A673 (cell line): ENCODE data around the gene SORBS2. TPM values are rescaled to one million over a fixed set of nuclear protein-coding genes. Genes with fewer than 3 reads are reported as not detected.

ENCODE experiments used
- BruUV-seq: library from RNA; stranded (reverse); fragments of 400-500 nt; replicated peaks from 2 replicates; lab custom pipeline; 2021; lab: Mats Ljungman, UMichigan
- CTCF ChIA-PET: fragments of 300-600 bp; sonication (Branson Sonifier 250); formaldehyde crosslinking; loops from one replicate; lab custom pipeline; 2022; ENCODE audit warnings: antibody characterized with exemption; lab: Charles Lee
- POLR2A ChIA-PET: fragments of 300-600 bp; sonication (Branson Sonifier 250); formaldehyde crosslinking; loops from one replicate; lab custom pipeline; 2022; ENCODE audit warnings: antibody characterized with exemption; ENCODE audit not compliant: low non-redundant PET; lab: Charles Lee
- DNase-seq: peaks from one replicate; pipeline ENCODE4 v3.0.0-alpha.2; 2015; ENCODE audit warnings: low spot score
- H3K27ac ChIP-seq: fragments of 200-600 bp; sonication (generic); 2 replicates; pipeline ENCODE4 v1.5.1; 2016; ENCODE audit warnings: mixed run types, low read depth, mild to moderate bottlenecking, mixed read lengths, antibody characterized with exemption, low read length; ENCODE audit not compliant: poor library complexity, severe bottlenecking
- H3K27me3 ChIP-seq: fragments of 200-600 bp; sonication (generic); replicated peaks from 2 replicates; pipeline ENCODE4 v1.6.1; 2017; ENCODE audit warnings: mixed run types, low read depth, mild to moderate bottlenecking, mixed read lengths, antibody characterized with exemption, low read length; ENCODE audit not compliant: insufficient read depth, poor library complexity
- H3K36me3 ChIP-seq: fragments of 200-600 bp; sonication (generic); 2 replicates; pipeline ENCODE4 v1.6.1; 2016; ENCODE audit warnings: mixed run types, mild to moderate bottlenecking, mixed read lengths, antibody characterized with exemption, low read length; ENCODE audit not compliant: insufficient read depth, poor library complexity, severe bottlenecking
- H3K4me1 ChIP-seq: fragments of 200-600 bp; sonication (generic); 2 replicates; pipeline ENCODE4 v1.6.1; 2017; ENCODE audit warnings: mixed run types, mild to moderate bottlenecking, mixed read lengths, antibody characterized with exemption, low read length; ENCODE audit not compliant: insufficient read depth, poor library complexity, severe bottlenecking
- H3K4me3 ChIP-seq: fragments of 200-600 bp; sonication (generic); 2 replicates; pipeline ENCODE4 v1.5.1; 2016; ENCODE audit warnings: low read depth, mixed run types, mild to moderate bottlenecking, mixed read lengths, low read length; ENCODE audit not compliant: poor library complexity, severe bottlenecking
- H3K9me3 ChIP-seq: fragments of 200-600 bp; sonication (generic); 2 replicates; pipeline ENCODE4 v1.6.1; 2016; ENCODE audit warnings: mixed run types, low read depth, mild to moderate bottlenecking, mixed read lengths, antibody characterized with exemption, low read length; ENCODE audit not compliant: poor library complexity, severe bottlenecking
- EZH2 ChIP-seq: fragments of 200-600 bp; sonication (generic); IDR thresholded peaks from 2 replicates; pipeline ENCODE4 v1.6.1; 2017; ENCODE audit warnings: borderline replicate concordance, low read depth, mild to moderate bottlenecking, mixed read lengths, antibody characterized with exemption, low read length; ENCODE audit not compliant: poor library complexity, severe bottlenecking
- intact Hi-C: fragments of 100-400 bp; cut with micrococcal nuclease; formaldehyde crosslinking; loops from one replicate; pipeline ENCODE4 v1.10.0; 2022; ENCODE audit not compliant: unreplicated experiment
- total RNA-seq: library from RNA; stranded (reverse); gene quantifications from 2 replicates; pipeline ENCODE4 v1.2.3, GENCODE V29; 2021
- TF ChIP-seq, protein P1 (sequence below): fragments of 300-800, 200-600 bp; sonication (generic); conservative IDR thresholded peaks from 2 replicates; pipeline ENCODE4 v1.5.1; 2017; ENCODE audit warnings: low read depth, mild to moderate bottlenecking, antibody characterized with exemption, low read length, moderate library complexity, mixed read lengths

The SORBS2 gene
- total RNA-seq, 1 experiment from 2014 or later = not detected

- peaks cover 17% of the 10 kb centered on the region for H3K4me1 ChIP-seq
- CTCF ChIA-PET = no interaction called here
These were observed 23.8 kb upstream of the SORBS2 start for GRCh38 chr4:185835814-185836213.

DNA sequence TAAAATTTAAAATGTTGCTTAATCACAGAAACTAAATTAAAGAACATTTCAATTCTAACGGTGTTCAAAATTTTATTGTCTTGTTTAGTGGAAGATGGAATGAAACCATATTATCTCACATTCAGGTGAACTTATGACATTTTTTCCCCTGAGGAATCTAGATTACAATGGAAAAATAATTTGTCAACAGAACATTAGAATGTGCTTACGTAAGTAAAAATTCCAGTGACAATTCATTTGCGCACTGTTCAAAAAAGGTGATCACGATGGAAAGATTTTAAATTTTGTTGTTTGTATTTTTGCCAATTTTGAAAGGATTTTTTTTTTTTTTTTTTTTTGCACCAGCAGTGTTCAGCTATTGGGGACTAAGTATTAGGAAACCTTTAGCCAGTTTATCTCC, 23.3 kb upstream of the SORBS2 start:
- no peaks in the 10 kb centered on the region for H3K9me3 ChIP-seq
- no peak overlapping the region for H3K4me3 ChIP-seq
- no peak for DNase-seq
- POLR2A ChIA-PET = no interaction called here
- no peak for TF ChIP-seq EZH2
- TF ChIP-seq, protein P1, sequence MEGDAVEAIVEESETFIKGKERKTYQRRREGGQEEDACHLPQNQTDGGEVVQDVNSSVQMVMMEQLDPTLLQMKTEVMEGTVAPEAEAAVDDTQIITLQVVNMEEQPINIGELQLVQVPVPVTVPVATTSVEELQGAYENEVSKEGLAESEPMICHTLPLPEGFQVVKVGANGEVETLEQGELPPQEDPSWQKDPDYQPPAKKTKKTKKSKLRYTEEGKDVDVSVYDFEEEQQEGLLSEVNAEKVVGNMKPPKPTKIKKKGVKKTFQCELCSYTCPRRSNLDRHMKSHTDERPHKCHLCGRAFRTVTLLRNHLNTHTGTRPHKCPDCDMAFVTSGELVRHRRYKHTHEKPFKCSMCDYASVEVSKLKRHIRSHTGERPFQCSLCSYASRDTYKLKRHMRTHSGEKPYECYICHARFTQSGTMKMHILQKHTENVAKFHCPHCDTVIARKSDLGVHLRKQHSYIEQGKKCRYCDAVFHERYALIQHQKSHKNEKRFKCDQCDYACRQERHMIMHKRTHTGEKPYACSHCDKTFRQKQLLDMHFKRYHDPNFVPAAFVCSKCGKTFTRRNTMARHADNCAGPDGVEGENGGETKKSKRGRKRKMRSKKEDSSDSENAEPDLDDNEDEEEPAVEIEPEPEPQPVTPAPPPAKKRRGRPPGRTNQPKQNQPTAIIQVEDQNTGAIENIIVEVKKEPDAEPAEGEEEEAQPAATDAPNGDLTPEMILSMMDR = no peak
- BruUV-seq = no TSS peak
- intact Hi-C loops = no loop called here
- H3K27ac ChIP-seq = no peak overlapping the region
- CTCF ChIA-PET = no interaction called here
- no peaks in the 10 kb centered on the region for H3K27me3 ChIP-seq
- peaks cover 17% of the 10 kb centered on the region for H3K4me1 ChIP-seq
- H3K36me3 ChIP-seq = no peaks in the 10 kb centered on the region

More at GRCh38 chr4:185835814-185836213, 23.8 kb upstream of the SORBS2 start:
- POLR2A ChIA-PET = no interaction called here
- BruUV-seq = no TSS peak
- H3K27ac ChIP-seq = no peak overlapping the region
- no peaks in the 10 kb centered on the region for H3K36me3 ChIP-seq
- intact Hi-C loops = no loop called here
- no peaks in the 10 kb centered on the region for H3K9me3 ChIP-seq
- H3K27me3 ChIP-seq = no peaks in the 10 kb centered on the region
- TF ChIP-seq, protein P1 = no peak
- no peak for TF ChIP-seq EZH2
- no peak overlapping the region for H3K4me3 ChIP-seq
- DNase-seq = no peak

DNA sequence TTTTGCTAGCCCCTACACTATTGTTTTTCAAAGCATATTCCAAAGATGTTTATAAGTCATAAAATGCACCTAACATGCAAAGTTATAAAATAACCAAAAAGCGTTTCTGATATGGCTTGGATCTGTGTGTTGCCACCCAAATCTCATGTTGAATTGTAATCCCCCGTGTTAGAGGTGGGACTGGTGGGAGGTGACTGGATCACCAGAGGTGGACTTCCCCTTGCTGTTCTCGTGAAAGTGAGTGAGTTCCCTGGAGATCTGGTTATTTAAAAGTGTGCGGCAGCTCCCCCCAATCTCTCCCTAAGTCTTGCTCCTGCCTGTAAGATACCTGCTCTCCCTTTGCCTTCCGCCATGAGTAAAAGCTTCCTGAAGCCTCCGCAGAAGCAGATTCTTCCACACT, 22.8 kb upstream of the SORBS2 start:
- H3K4me3 ChIP-seq = no peak overlapping the region
- CTCF ChIA-PET = no interaction called here
- TF ChIP-seq EZH2 = no peak
- TF ChIP-seq, protein P1 = no peak
- no peak for DNase-seq
- no peaks in the 10 kb centered on the region for H3K36me3 ChIP-seq
- no peaks in the 10 kb centered on the region for H3K9me3 ChIP-seq
- no TSS peak for BruUV-seq
- POLR2A ChIA-PET = no interaction called here
- peaks cover 17% of the 10 kb centered on the region for H3K4me1 ChIP-seq
- H3K27ac ChIP-seq = no peak overlapping the region
- H3K27me3 ChIP-seq = no peaks in the 10 kb centered on the region
- intact Hi-C loops = no loop called here
